ENCODE data around the gene MAPKAP1.

MAPKAP1 gene

DNA sequence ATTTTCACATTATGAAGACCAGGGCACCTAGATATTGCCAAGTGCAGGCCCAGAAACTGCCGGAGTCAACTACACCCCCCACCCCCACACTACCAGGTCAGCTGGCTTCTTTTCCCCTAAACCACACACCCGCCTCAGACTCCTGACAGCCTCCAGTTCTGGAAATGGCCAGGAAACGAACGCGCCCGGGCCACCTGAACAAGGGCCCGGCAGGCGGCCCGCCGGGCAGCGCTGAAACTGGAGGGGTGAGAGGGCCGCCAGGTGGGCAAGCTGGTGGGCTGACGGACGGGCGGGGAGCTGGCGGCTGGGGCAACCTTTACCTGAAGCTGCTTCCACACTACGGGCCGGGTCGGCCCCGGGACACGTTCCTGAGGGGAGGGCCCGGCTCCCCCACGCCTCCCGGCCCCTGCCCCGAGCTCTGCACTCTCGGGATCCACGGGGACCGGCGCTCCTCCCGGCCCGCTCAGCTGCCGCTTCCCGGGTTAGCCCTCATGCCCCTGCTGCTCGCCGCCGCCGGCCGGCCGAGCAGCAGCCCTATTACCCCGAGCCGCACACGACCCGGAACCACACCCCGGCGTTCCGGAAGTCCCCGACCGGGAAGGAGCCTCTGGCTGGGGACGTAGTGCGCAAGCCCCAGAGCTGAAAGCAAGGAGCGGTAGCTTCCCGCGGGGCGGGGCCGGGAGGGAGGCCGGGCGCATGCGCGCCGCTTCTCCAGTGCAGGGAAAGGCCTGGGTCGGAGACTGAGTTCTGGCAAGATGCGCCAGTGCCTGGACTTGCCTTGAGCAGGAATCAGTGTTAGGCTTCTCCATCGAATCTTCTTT lies at the start of gene MAPKAP1:
MAPKAP1 (minus strand) TSS at position 558 of the 821 bp plus-strand sequence. CDS start 34,634 bp downstream, outside the sequence.
- DNase-seq = peak; percentile 90

DNA sequence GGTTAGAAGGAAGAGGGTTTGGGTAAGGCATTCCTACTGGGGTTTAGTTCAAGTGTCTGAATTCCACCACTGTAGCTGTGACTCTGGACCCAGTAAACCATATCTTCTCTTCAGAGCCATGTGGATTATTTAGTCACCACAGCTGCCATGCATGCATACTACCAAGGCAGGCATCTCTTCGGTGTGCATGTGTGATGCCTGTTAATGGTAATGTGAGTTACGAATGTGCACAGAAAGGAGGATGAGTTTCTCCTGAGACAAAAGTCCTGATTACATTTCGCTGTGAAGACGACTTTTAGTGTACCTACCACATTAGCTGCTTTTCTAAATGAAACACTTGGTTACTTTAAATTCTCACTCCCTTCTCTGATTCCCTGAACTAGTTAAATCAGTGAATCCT lies 49.5 kb upstream of the MAPKAP1 start:
- no peak for DNase-seq

- DNase-seq = no peak
These were observed 48.3 kb upstream of the MAPKAP1 start for GRCh38 chr9:125755340-125755739.

DNA sequence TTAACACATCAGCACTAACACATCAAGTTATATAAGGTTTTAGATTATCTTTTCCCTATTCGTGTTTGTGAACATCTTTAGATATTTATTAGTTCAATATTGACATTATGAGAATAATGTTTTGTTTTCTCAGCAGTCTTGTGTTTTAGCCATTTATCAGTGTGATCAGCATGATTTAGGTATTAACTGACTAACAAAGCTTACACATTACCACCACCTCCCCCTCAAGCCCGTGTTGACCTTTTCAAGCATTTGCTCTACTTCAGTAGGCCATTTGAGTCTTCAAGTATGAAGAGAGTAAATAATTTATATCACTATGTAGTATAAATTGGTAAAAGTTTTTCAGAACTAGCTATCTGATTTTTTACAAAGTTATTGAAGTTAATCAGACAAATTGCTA lies 47.1 kb upstream of the MAPKAP1 start:
- no peak for DNase-seq

DNA sequence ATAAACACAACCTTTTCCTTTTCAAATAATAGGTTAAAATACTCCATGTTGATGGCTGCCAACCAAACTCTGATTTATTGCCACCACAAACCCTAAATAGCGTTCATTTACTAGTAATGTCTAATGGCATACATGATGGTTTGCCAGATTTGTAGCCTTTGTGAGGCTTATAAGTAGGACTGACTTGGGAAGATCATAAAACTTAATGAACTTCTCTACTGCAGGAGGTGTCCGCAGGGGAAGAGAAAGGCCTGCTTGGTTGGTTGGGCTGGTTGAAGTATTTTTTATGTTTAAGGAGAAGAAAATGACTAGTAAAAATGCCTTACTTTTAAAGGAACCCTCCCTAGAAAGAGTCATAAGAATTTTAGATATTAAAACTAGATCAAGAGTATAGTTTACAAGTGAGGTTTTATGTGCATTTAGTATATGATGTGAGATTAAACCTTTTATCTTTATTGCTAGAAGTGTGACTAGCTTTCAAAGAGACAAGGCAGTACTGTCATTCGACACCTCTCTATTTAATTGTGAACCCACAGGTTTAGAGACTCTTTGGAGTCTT lies 45.1 kb upstream of the MAPKAP1 start:
- no peak for DNase-seq

GRCh38 chr9:125750627-125751011 lies 43.6 kb upstream of the MAPKAP1 start:
- no peak for DNase-seq

DNA sequence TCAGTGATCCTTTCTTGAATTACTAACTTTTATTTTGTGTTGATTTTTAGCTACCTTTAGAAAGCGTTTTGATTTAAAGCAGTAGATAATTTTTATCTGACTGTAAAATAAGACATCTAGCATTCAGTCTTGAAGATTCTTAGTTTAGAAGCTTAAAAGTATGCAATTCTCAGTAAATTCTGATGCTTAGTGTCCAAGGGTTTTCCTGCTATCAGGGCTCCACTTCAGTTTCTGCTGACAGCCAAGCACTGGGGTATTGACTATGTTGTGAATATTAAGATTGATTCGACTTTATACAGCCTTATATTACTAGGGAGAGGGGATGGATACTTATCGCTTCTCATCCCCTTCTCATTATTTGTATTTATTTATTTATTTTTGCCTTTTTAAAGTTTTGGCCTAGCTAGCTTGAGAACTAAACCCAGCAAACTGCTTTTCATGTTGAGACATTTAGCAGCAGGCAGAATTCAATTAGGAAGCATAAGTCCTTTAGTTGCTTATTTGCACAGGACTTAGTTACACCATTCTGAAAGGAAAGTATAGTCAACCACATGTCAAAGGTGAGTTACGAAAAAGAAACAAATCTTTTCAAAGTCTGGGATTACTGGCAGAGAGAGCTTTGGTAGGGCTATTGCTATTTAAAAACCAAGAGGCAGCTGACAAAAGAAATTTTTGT lies 43.1 kb upstream of the MAPKAP1 start:
- DNase-seq = no peak

GRCh38 chr9:125749287-125749935 lies 42.4 kb upstream of the MAPKAP1 start:
- DNase-seq = no peak

GRCh38 chr9:125748446-125749099 lies 41.6 kb upstream of the MAPKAP1 start:
- DNase-seq = no peak

DNA sequence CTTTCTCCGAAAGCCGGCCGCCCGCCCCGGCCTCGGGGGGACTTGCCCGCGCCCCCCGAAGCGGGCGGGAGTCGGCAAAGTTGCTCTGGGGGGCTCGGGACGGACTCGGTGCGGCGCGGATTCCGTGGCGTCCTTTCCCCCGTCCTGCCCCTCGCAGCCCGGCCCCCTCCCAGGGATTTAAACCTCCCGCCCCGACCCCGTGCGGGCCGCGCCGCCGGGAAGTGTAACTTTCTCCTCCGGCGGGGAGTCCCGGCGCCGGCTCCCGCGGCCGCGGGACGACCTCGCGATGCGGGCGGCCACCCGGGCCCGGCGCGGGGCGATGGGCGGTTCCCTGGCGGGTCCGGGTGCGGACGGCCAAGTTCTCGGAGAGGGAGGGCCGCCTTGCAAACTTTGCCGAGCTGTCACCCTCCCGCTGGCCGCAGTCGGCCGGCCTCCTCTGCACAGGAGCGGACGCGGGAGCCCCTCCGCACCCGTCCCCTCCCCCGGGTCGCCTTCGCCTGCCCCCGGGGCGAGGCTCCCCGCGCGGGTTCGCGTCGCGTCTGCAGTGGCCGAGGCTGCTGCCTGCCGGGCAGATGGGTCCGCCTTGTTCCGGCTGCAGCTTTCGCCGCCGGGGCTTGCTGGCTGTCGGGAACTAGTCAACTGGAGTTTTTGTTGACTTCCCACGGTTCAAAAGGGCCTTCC lies 40.9 kb upstream of the MAPKAP1 start:
- peak; percentile 17 for DNase-seq

GRCh38 chr9:125747053-125747764 lies 40.2 kb upstream of the MAPKAP1 start, which contains the start of gene PBX3:
PBX3 (plus strand) TSS chr9:125747373.
- DNase-seq = peak; percentile 26

DNA sequence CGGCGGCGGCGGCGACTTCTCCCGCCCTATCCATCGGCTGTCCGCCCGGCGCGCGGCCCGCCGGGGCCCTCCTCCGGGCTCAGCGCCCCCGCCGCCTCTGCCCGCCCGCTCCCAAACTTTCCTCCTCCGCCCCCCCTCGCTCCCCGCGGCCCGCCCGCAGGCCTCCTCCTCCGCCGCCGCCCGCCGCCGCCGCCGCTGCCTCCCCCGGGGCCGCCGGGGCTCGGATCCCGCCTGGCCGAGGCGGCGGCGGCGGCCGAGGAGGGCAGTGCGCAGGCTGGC lies 39.7 kb upstream of the MAPKAP1 start:
- no peak for DNase-seq

GRCh38 chr9:125746017-125746773 lies 39.2 kb upstream of the MAPKAP1 start:
- DNase-seq = peak; percentile 86

- DNase-seq = no peak
These were observed 38.6 kb upstream of the MAPKAP1 start for GRCh38 chr9:125745682-125746016.

DNA sequence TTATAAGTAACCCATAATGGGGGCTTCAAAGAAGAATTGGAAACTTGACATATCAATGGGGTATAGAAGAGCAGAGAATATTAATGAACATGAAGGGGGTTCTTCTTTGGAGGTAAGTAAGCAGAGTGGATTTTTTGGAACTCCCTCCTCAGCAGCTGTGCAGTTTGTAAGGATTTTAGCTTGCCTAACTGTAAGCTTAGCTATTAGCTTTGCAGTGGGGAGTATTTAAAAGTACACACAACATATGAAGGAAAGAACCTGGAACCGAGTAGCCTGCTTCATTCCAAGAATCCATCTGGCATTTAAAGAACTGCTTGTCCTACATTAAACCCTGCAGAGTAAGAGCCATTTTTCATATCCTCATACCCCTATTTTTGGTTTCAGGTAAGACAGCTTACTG lies 38.0 kb upstream of the MAPKAP1 start:
- DNase-seq = no peak

DNA sequence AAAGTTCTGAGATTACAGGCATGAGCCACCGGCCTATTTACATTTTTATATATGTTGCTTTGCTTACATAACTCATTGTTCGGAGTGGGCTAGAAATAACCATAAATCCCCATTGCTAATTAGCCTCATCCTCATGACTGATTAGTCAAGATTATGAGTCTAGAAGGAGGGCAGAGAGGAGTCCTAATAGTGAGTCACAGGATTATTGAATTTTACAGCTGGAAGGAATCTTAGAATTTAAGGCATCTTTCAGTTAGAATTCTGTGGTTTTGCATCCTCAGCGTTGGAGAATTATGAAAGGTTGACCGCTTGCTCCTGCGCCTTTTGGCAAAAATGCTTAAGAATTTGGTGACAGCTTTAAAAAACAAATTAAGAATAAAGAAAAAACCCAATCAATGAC lies 37.6 kb upstream of the MAPKAP1 start:
- no peak for DNase-seq

DNA sequence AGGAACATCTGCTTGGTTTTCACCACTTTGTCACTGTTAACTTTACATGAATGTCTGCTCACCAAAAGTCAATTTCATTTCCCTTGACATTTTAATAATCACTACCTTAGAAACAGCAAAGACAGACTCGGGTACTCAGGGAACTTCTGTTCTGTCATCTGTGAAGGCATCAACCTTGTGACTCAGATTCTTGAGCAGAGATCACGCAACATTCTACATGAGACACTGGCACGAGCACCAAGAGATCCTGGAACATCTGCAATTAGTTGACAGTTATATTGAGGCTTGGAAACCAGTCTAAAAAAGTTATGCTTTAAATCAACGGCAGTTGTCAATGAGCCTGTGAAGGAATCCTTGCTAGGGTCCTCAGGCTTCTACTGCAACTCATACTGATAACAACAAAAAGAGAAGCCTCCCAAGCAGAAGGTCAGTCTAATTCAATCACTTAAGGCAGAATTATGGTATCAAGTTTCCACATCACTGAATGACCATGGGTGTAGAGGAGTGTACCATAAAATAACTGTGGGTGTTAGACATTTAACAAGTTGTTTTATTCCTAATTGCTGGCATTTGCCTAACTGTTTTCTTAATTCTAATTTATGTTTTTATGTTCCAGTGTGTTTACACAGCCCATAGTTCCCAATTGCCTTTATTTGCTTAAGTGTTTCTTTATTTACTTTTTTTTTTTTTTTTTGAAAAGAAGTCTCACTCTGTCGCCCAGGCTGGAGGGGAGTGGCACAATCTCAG lies 36.8 kb upstream of the MAPKAP1 start:
- no peak for DNase-seq

GRCh38 chr9:125742657-125743056 lies 35.6 kb upstream of the MAPKAP1 start:
- DNase-seq = no peak

DNA sequence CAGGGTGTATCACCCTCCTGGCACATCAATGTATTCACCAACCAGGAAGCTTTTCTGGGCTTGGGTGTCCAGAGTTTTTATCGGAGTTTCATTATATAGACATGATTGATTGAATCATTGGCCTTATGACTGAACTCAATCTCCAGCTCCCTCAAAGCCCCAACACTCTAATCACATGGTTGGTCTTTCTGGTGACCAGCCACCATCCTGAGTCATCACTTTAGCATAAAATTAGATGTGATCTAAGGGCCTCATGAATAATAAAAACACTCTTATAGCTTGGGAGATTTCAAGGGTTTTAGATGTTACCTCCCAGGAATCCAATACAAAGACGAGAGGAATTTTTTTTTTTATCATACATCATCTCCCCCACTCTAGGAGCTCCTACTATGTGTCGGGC lies 32.4 kb upstream of the MAPKAP1 start:
- DNase-seq = no peak

- no peak for DNase-seq
These were observed 25.6 kb upstream of the MAPKAP1 start for GRCh38 chr9:125732562-125732961.

DNA sequence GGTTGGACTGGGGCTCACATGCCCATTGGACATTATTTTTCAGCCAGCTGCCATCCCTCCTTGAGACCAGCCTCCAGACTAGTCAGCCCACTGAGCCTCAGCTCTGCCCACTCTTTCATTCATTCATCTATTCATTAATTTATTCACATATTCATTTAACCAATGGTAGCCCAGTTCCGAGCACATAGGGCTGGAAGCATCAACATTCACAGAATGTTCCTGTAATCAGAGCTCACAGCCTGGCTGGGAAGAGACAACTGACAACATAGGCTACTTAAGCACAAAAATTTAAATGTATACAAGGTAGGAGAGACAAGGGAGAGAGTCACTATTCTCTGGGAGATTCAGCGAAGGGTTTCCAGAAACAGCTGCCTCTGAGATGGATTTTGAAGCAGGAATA lies 23.2 kb upstream of the MAPKAP1 start:
- no peak for DNase-seq
